ENCODE measurements around the gene TCF7L1. TPM values are rescaled to one million over a fixed set of nuclear protein-coding genes. Genes with fewer than 3 reads are reported as not detected.

Gene TCF7L1
- total RNA-seq, 2 donors from 2014 or later, result 8.3 to 8.8 TPM

DNA sequence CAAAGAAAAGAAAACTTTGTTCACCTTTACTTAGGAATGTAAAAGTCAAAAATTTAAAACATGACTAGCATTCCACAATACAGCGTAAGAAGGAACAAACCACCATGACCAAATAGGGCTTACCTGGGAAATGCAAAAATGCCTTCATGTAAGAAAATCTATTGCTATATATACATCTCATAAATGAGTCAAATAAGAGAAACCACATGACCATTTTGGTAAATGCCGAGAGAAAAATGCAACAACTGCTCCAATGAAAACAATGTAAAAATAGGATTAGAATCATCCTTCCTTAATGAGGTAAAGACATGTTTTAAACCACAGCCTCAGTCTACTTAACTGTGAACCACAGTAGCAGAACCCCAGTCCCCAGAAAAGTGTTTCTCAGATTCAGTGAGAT lies 145.2 kb downstream of the TCF7L1 start:
- Histone ChIP-seq H3K4me3 (peak overlapping the region; percentile 8), H3K4me1 (ENCODE audit: control insufficient read depth in 1 of 2, low read depth in 2 of 2) (peaks cover 17 to 34% of the 10 kb centered on the region in 2 donors), H3K36me3 (no peaks in the 10 kb centered on the region), H3K27ac (peak overlapping the region; percentile 75 to 86), H3K9me3 (no peaks in the 10 kb centered on the region), H3K27me3 (replicated peaks; ENCODE audit: insufficient read depth) (no peaks in the 10 kb centered on the region)
- no peak for DNase-seq (ENCODE audit: low spot score)
- TF ChIP-seq, protein P1, sequence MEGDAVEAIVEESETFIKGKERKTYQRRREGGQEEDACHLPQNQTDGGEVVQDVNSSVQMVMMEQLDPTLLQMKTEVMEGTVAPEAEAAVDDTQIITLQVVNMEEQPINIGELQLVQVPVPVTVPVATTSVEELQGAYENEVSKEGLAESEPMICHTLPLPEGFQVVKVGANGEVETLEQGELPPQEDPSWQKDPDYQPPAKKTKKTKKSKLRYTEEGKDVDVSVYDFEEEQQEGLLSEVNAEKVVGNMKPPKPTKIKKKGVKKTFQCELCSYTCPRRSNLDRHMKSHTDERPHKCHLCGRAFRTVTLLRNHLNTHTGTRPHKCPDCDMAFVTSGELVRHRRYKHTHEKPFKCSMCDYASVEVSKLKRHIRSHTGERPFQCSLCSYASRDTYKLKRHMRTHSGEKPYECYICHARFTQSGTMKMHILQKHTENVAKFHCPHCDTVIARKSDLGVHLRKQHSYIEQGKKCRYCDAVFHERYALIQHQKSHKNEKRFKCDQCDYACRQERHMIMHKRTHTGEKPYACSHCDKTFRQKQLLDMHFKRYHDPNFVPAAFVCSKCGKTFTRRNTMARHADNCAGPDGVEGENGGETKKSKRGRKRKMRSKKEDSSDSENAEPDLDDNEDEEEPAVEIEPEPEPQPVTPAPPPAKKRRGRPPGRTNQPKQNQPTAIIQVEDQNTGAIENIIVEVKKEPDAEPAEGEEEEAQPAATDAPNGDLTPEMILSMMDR (IDR thresholded peaks at IDR 0.05), result no peak
- no peak for ATAC-seq (ENCODE audit: insufficient number of reproducible peaks, low FRiP score, low read depth)

DNA sequence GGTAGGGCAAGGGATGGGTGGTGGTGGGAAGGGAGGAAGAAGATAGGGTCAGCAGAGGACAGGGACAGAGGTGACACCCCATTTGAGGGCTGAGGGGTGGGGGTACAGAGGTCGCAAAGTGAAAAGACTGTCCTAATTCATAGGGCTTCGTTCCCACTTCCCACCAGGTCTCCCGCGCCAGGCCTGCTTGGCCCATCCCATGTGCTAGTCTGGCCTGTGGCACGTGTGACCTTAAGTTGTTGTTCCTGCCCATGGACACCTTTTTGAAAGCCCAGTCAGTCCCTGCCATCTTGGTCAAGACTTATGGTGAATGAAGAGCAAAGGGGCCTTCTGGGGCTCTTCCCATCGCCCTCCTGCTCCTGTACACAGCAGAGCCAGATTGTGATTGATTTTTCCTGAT lies 148.4 kb downstream of the TCF7L1 start:
- Histone ChIP-seq H3K27ac (no peak overlapping the region), H3K4me1 (ENCODE audit: control insufficient read depth in 1 of 2, low read depth in 2 of 2) (peaks cover 16 to 33% of the 10 kb centered on the region in 2 donors), H3K4me3 (no peak overlapping the region), H3K9me3 (no peaks in the 10 kb centered on the region), H3K27me3 (replicated peaks; ENCODE audit: insufficient read depth) (no peaks in the 10 kb centered on the region), H3K36me3 (no peaks in the 10 kb centered on the region)
- no peak for ATAC-seq (ENCODE audit: insufficient number of reproducible peaks, low FRiP score, low read depth)
- TF ChIP-seq, protein P1 (IDR thresholded peaks at IDR 0.05), result no peak
- DNase-seq (ENCODE audit: low spot score), result no peak

DNA sequence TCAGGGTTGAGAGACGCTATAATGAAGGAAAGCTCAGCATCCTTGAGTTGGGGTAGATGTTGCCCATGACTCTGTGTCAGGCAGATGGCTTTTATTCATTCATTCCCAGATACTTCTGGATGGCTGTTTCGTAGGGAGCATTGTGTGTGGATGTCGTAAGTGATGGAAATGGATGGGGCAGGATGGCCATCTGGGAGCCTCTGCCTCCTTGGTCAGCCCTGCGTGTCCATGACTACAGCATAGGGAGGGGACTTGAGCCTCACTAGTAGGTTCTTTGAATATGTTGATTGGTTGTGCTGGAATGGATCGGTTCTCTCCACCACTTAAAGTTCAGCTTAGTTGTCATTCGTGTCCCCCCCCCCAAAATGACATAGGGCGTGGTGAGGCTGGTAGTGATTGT lies 149.7 kb downstream of the TCF7L1 start:
- TF ChIP-seq, protein P1 (IDR thresholded peaks at IDR 0.05), result no peak
- Histone ChIP-seq H3K9me3 (no peaks in the 10 kb centered on the region), H3K4me1 (ENCODE audit: control insufficient read depth in 1 of 2, low read depth in 2 of 2) (peaks cover 4 to 19% of the 10 kb centered on the region in 2 donors), H3K27me3 (replicated peaks; ENCODE audit: insufficient read depth) (no peaks in the 10 kb centered on the region), H3K27ac (no peak overlapping the region), H3K4me3 (no peak overlapping the region), H3K36me3 (peaks cover 6% of the 10 kb centered on the region)
- no peak for DNase-seq (ENCODE audit: low spot score)
- no peak for ATAC-seq (ENCODE audit: insufficient number of reproducible peaks, low FRiP score, low read depth)

DNA sequence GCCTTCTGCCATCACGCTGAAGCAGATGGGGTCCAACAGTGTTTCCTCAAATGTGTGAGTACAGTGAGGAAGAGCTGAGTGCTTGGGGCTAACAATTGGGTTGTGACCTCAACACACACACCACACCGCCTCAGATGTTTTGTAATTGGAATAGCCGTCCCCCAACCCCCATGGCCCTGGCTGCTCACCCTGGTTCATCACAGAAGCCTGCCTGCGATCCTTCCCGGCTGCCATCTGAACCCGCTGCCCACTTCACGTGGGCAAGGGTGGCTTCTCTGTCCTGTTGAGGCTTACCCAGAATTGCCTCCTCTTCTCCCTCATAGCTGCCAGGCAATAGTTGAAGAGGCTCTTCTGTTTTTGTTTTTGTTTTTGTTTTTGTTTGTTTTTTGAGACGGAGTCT lies 150.4 kb downstream of the TCF7L1 start:
- TF ChIP-seq, protein P1 (IDR thresholded peaks at IDR 0.05), result no peak
- H3K4me1 ChIP-seq (ENCODE audit: control insufficient read depth in 1 of 2, low read depth in 2 of 2), result peaks cover 2 to 12% of the 10 kb centered on the region in 2 donors
- no peaks in the 10 kb centered on the region for H3K27me3 ChIP-seq (replicated peaks; ENCODE audit: insufficient read depth)
- H3K4me3 ChIP-seq, result no peak overlapping the region
- no peak for DNase-seq (ENCODE audit: low spot score)
- H3K27ac ChIP-seq, result no peak overlapping the region
- H3K9me3 ChIP-seq, result no peaks in the 10 kb centered on the region
- peaks cover 6% of the 10 kb centered on the region for H3K36me3 ChIP-seq
- no peak for ATAC-seq (ENCODE audit: insufficient number of reproducible peaks, low FRiP score, low read depth)

DNA sequence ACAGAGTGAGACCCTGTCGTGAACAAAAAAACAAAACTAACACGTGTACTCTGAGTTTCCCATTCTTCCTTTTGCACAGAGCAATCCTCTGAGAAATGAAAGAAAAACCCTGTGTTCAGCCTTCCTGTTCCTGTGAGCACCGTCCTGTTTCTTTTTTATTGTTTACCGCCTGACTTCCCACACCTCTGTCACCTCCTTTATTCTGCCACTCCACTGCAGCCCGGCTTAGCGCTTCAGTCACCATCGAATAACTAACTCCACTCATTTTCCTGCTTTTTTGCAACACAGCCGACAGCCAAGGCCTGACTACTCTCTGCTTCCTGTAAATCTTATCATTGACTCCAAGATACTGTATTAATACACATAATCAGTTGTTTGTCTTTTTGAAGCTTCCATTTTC lies 153.7 kb downstream of the TCF7L1 start:
- Histone ChIP-seq H3K27me3 (replicated peaks; ENCODE audit: insufficient read depth) (no peaks in the 10 kb centered on the region), H3K9me3 (no peaks in the 10 kb centered on the region), H3K4me1 (ENCODE audit: control insufficient read depth in 1 of 2, low read depth in 2 of 2) (peaks cover 0 to 8% of the 10 kb centered on the region in 2 donors), H3K4me3 (no peak overlapping the region), H3K27ac (no peak overlapping the region), H3K36me3 (peaks cover 6% of the 10 kb centered on the region)
- DNase-seq (ENCODE audit: low spot score), result no peak
- TF ChIP-seq, protein P1 (IDR thresholded peaks at IDR 0.05), result no peak
- no peak for ATAC-seq (ENCODE audit: insufficient number of reproducible peaks, low FRiP score, low read depth)
